Activated CD8-positive, alpha-beta memory T cell treated with anti-CD3 and anti-CD28 coated beads, Interleukin-2, amount 50 U/mL, for 1 hour (primary cell): ENCODE results near the gene LAMP5.

ENCODE experiments used
- DNase-seq: peaks from one replicate; pipeline ENCODE4 v3.0.0-alpha.2; 2020; ENCODE audit errors: extremely low read depth

LAMP5 gene

DNA sequence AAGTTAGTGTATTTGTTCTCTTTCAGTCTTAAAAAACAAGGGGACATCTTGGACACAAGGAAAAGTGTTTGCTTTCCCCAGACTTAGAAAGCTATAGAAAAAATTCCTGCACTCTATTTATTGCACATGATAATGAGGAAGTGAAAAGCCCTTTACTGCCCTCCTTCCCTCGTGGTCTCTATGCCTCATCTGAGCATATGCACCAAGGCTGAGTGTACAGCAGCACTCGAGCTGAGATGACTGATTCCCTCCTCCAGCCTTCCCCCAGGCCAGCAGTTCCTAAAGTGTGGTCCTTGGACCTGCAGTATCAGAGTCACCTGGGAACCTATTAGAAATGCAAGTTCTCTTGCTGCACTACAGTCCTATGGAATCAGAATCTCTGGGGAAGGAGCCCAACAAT, 14.3 kb upstream of the LAMP5 start:
- no peak for DNase-seq

DNA sequence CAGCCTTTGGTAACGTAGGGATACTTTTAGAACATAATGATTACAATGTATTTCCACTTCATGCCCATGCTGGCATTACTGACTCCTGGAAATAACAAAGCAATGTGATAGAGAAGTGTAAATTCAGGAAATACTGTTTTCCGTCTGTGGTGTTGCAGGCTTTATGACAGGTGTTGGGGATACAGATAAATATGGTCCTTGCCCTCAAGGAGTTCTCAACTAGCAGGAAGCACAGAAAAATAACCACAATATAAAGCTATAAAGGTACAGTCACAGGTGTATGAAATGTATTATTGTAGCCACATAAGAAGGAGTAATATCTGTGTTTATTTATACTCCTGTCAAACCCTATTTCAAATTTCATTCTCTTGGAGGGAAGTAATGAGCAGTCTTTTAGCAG, 12.9 kb upstream of the LAMP5 start:
- DNase-seq: no peak

- DNase-seq: no peak
These were observed 10.7 kb upstream of the LAMP5 start for GRCh38 chr20:9503526-9504245.

- no peak for DNase-seq
These were observed 8.0 kb upstream of the LAMP5 start for GRCh38 chr20:9506280-9506821.

DNA sequence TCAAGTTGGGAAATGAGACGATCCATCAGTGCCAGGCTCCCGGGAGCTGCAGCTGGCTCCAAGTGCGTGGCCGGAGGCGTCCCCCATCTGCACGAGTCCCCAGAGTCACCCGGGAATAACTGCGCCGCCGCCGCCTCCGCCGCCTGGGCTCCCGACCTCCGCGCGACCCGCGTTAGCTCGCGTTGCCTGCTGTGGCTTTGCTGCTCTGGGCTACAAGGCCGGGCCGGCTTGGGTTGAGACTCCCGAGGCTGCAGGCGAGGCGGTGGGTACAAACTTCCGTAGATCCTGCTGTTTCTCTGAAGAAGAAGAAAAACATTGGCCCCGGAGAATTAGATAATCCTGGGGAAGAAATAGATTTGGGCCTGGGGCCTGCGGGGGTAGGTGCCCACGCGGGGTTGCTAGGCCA, 7.4 kb upstream of the LAMP5 start:
- DNase-seq: no peak

- DNase-seq: no peak
These were observed 6.7 kb upstream of the LAMP5 start for GRCh38 chr20:9507544-9508239.

DNA sequence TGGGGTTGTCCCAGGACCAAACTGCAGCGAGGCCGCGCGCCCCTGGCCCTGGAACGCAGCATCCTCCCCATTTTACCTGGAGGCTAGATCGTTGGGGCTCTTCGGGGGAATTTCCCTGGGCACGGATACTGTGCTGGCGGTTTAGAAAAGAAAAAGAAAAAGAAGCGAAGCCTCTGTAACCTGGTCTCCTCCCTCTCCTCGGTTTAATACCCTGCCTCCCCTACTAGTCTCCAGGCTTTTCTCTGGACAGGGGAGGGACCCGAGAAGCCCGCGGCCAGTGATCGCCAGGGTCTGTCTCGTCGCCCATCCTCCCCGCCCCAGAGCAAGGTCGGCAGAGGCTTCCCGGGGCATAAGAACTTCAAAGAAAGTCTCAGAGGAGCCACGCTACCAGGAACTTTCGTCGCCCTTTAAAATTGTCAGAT, 6.1 kb upstream of the LAMP5 start:
- DNase-seq: no peak

DNA sequence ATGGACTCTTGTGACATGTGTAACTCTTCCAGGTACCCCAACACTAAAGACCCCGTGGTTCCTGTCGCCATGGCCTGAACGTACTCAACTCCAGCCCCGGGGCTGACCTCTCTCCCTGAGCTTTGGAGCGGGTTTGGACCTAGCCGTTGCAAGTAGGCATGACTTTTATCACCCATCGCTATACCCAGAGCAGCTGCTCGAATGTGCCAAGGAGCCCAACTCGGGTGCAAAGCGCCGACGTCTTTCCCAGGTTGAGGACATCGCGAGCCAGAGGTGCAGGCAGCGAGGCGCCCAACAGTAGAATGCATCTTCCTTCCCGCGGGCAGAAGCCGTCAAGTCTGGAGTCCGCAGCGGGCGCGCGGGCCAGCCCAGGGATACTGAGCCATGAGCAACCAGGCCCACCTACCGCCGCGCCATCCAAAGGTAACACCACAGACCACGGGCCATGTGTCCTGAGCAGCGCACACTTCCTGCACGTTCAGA, 5.7 kb upstream of the LAMP5 start:
- no peak for DNase-seq

DNA sequence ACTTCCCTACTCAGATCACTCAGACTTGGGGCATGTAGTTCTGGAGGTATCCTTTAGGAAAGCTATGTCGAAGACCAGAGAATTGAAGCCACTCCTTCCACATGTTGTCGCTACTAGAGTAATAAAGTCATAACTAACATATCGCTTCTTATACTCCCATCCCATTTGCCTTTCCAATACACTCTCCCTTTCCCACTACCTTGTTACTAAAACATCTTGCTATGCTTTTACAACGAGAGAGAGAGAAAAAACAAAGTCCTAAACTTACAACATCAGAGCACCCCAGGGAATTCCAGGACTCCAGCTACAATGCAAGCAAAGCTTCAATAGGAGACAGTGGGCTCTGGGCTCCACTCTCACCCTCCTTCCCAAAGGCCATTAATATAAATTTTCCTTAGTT, 5.1 kb upstream of the LAMP5 start:
- no peak for DNase-seq

GRCh38 chr20:9510911-9511310, 3.5 kb upstream of the LAMP5 start:
- no peak for DNase-seq

DNA sequence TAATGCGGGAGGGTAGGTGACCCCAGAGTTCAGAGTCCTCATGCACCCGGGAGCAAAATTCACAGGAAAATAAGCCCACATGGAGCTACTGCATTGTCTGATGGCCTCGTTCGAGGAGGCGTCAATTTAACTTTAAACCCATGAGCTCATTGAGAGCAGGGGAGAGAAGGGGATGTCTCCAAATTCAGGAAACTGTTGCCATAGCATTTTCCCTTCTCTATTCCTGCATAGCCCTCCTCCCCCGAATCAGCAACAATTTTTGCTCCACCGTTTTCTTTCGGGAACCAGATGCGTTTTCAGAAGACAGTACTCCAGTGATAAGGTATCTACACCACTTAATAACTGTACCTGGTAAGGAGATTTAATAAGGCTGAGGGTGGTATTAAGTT, 324 bp upstream of the LAMP5 start:
- no peak for DNase-seq

DNA sequence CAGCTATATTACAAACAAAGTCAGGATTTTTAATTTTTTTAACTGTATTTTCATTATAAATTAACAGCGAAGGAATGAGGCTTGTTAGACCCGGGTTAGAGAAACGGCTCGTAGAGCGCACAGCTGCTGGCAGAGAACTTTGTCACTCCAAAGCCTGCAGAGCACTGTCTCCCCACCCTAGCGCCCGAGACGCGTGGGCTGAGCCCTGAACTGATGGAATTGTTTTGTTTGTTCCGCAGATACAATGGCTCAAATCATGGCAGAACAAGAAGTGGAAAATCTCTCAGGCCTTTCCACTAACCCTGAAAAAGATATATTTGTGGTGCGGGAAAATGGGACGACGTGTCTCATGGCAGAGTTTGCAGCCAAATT, 810 bp downstream of the LAMP5 start:
- no peak for DNase-seq

GRCh38 chr20:9515741-9516233, 1.4 kb downstream of the LAMP5 start:
- DNase-seq: no peak

GRCh38 chr20:9516234-9516871, 2.0 kb downstream of the LAMP5 start:
- no peak for DNase-seq

GRCh38 chr20:9517297-9518162, 3.1 kb downstream of the LAMP5 start:
- no peak for DNase-seq

DNA sequence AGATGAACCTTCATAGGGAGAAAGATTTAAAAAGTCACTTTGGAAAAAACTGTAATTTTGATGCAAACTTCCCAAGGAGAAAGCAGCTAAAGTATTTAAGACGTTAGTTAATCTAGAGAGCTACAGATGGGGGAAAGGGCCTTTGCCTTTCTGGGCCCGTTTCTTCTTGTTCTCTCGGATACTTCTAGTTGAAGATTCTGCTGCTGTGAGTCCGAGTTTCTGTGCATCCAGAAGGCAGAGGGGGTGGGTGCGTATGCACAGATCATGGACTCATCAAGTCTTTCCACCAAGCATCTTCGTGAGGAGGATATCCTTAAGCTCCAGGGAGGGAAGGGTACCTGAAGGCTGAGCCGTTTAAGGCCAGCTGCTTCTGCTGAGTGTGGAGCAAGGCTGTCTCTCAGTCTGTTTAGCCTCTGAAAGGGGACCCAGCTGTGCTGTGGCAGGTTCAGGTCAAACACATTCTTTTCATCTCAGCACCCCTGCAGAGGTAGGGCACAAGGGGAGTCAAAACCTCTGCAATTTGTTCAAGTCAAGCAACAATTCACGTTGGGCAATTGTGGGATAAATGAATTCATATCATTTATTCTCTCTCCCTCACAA, 4.3 kb downstream of the LAMP5 start:
- DNase-seq: no peak

GRCh38 chr20:9520086-9520485, 5.7 kb downstream of the LAMP5 start:
- no peak for DNase-seq

DNA sequence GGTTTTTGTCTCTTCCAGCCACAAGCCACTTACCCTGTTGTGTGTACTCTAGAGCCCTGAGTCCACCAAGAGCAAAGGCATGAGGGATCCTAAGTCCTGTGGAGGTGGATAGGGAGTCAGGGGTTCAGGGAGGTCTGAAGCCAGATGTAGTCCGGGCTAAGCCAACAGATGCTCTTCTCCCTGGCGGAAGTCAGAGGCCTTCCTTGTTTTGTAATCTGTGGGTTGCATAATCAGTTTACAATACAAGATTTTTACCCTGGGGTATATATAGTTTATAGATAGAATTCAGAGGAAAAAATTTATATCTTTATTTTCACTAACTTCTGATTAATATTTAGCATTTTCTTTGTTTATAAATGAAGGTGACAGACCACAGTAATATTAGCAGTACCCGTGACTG, 9.2 kb downstream of the LAMP5 start:
- no peak for DNase-seq

- no peak for DNase-seq
These were observed 17.2 kb downstream of the LAMP5 start for GRCh38 chr20:9531581-9531980.

DNA sequence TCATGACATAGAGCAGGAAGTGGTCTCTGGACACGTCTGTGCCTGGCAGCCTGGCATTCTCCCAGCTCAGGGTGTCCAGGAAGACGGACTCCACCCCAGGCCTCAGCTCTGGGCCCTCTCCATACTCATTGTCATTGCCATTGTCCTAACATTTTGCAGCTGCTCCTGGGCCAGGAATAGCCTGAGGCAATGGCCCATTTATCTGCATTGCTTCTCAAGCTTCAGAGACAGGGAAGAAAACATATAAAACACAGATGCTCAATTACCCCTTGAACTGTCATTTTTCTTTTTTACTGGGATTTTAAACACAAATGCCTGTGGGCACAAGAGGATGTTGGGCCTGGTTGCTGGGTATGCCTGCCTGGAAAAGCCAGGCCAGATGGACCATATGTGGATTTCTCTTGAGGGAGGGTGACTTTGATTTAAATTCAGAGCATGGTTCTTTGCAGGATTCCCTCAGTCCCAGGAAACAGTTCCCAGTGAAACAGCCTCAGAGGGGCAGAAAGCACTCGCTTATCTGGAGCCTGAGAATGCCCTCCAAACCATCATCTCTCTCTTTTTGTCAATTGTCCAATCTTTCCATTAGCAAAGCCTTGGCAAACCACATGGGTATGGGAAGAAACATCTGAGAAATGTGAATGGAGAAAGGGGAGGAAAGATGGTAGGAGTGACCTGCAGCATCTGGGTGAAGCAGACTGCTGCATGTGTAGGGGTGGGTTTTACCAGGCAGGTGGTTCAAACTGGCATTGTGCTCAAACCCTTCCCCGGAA, 17.9 kb downstream of the LAMP5 start:
- no peak for DNase-seq
